ENCODE results near the gene C14orf119. TPM values are rescaled to one million over a fixed set of nuclear protein-coding genes. Genes with fewer than 3 reads are reported as not detected.
A peak's percentile ranks its signal among the peaks of the same experiment; 100 is the strongest.

Gene C14orf119
- polyA plus RNA-seq, 1 donor, result 42.4 TPM

DNA sequence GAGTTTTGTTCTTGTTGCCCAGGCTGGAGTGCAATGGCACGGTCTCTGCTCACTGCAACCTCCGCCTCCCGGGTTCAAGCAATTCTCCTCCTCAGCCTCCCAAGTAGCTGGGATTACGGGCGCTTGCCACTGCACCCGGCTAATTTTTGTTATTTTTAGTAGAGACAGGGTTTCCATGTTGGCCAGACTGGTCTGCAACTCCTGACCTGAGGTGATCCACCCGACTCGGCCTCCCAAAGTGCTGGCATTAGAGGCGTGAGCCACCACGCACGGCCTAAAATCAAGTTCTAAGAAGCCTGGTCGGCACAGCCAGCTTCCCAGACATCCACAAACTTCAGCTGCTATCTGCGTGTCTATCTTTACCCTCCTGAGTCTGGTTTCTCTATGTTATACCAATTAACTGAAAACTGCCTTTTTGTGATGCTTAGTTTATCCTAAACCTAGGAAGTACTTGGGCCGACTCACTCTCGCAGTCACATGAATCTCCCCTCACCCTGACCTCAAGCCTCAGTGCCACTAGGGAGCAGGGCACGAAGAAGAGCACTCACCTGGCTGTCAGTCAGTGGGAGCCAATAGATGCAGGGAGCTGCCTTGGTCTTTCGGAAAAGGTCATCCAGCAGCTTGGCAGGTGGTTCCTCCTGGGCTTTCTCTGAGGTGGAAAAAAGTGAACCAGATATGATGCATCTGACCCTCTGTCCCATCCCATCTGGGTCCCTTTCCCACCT is 34.6 kb upstream of the C14orf119 start:
- no peak for DNase-seq

DNA sequence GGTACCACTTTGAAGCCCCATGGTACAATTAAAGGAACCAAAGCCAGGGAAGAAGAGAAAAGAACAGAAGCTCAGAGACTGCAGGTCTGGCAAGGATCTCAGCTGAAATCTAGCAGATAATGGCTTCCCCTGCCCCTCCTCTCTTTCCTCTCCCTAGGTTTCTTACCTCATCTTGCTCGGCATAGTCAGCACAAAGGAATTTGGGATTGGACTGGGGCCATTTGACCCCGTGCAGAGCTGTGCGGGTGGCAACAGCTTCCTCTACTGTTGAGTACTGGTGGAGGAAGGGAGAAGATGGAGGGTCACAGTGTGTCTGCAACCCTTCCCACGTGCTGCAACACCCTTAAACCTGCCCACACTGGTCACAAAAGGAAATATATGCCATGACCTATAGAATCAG is 33.3 kb upstream of the C14orf119 start:
- no peak for DNase-seq

DNA sequence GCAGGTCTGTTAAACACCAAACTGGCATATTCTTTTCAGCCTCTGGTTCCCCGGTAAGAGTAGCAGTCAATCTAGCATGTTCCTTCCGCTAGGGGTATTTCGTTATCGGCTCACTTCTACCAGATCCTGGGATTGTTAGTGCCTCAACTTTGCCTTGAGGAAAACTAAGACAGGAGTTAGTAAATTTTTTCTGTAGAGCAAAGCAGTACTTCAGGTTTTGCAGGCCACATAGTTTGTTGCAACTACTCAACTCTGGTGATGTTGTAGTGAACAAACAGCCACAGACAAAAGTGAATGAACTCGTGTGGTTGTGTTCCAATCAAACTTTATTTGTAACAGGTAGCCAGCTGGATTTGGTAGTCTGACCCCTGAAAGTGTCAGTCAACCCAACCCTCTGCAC is 31.7 kb upstream of the C14orf119 start:
- no peak for DNase-seq

DNA sequence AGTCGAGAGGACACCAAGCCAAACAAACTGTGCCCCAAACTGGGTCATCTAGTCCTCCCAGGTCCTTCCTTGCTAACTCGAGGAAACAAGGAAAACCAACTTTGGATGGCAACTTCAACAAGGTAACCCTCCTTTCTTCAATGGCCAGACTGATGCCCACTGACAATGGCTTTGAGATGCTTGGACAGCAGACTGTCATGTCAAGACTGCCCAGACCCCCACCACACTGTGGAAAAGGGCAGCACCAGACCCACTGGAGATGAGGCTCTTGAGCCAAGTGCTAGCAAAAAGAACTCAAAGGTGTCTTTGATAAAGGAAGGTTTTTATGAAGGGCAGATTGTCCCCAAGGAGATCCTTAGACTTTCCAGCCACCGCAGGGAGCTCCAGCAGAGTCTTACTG is 28.9 kb upstream of the C14orf119 start:
- no peak for DNase-seq

DNA sequence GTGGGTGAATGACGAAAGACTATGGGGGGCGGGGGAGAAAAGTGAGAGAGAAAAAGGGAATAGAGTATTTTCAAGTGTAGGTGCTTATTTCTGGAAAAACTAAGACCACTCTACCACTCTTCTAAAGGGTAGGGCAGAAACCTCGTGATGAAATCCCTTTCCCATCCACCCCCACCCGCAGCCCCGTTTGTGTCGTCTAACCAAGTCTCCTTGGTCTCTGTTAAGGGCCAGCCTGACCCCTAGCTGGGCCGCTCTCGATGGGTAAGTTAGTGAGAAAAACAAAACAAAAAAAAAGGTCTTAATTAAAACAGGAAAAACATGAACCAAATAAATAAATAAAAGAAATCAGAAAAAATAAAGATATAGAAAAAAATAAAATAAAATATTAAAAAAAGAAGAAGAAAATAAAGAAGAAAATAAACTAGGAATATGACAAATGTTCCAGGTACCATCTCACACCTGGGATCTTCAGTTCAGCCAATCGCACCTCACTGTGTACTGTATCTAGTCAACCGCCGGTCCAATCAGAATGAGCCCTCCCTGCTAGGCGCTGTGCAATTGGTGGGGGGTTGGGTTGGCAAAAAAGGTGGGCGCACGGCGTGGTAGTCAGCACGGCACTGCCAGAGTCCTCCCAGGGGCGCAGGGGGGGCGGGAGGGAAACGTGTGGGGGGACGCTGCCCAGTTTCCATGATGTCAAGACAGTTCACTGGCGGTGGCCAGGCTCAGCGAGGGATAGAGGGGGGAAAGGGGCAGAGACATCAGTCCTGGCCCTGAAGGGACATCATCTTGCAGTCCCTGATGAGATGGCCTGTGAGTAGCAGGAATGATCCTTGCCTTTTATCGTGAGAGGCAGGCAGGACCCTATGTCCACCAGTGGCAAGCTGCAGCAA is 28.2 kb upstream of the C14orf119 start:
- DNase-seq, result no peak

DNA sequence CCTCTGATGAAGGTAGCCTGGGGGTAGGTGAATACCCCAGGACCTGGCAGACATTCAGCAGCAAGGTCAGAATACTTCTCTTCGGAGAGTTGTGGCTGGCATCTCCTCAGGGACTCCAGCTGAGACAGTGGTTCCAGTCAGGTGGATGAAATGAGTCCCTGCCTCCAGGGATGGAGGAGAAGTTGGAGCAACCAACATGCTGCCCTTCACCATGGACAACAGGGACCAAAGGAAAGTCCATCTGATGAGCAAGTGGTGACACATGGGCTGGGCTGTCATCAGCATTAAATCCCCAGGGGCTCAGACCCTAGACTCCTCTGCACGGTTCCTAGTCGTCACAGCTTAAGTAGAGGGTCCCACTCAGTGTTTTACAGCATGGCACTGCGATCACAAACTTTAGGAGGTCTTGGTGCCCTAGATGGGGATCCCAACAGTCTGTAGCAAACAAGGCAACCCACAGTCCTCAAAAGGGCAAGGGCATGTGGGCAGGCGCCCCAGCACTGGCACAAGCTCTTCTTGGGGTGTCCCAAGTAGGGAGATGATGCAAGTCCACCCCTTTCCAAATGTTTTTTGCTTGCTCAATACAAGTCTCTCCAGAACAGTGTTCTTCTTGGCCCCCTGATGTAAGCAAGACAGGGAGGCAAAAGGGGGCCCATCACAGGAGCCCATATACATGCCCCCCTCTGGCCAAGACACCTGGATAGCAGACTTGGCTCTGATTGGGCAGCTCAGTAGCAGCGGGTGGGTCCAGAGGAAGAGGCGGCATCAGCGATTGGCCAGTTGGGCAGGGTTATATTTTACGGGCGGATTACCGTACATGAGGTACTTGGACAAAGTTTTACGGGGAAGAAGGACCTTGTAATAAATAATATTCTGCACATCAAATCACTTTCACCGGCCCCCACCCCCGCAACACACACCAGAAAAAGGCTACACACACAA is 27.2 kb upstream of the C14orf119 start:
- no peak for DNase-seq

DNA sequence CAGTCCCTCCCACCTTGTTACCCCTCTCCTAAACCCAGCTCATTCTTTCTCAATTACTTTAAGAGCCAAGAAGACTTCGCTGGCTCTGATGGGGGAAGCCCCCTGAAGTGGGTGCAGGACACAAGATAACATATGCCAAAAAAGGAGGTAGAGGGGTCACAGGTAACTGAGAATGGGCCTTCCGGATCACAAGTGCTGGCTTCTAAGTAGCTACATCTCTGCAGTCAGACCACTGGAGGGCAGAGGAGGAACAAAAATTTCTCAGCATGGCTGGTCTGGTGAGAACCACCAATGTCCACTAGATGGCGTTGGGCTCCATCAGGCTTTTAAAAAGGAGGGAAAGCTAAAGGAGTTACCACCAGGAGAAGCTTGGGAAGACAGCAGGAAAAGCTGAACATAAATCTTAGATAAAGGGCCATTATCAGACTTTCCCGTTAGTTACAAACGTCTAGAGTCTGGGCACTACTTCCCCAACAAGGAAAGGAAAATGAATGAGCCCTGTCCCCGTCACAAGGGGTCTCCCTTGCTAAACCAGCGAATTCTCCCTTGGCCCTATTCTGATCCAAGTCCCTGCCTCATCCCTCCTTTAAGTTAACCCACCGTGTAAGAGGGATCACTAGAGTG is 26.4 kb upstream of the C14orf119 start:
- DNase-seq, result peak; percentile 85

DNA sequence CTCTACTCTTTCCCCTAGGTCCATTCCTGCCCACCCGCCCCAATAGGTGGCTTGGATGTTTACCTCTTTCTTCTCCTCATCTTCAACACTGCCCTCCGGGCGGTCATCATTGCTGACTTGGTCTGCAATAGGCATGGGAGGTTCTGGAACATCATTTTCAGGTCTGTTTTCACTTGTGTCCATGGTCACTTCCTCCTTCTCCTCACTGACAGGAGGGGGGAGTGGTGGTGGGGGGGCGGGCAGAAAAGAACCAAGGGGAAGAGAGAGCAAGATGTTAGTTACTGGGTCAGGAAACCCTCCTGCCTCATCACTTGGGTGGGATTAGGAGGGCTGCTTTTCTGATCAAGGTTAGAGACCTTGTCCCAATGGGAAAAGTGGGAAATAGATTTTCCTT is 25.9 kb upstream of the C14orf119 start:
- DNase-seq, result no peak

DNA sequence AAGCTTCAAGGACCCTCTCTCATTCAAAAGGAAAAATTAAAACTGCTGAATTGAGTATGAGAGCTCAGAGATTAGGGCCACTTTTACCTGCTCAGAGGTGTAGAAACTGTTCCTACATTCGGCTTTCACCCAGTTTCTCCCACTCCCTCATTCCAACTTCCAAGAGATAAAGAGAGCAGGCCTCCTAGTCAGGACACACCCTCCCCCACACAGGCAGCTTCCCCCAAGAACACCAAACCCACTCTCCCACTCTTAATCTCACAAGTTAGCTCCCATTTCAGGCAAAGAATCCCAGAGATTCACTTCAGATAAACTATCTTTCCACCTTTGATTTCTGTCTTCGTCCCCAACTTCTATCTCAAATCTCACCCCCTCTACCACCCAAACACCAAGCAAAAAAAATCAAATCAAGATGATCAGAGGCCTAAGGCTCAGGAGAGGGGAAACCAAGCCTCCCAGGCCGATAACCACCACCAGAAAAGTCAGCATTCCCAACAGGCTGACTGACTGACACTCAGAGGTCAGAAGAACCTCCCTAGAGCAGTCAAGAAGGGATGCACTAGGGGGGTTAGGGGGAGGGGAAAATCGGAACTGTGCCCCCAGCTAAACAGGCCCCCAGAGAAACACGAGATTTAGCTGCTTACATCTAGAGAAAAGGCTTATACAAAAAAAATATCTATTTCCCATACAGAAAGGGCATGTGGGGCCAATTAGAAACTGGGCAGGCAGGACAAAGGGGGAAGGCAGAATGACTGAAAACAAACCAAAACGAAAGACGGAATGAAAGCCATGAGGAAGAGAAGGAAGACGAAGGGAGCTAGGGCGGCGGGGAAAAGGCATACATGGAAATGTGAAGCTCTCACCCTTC is 24.8 kb upstream of the C14orf119 start:
- DNase-seq, result no peak

DNA sequence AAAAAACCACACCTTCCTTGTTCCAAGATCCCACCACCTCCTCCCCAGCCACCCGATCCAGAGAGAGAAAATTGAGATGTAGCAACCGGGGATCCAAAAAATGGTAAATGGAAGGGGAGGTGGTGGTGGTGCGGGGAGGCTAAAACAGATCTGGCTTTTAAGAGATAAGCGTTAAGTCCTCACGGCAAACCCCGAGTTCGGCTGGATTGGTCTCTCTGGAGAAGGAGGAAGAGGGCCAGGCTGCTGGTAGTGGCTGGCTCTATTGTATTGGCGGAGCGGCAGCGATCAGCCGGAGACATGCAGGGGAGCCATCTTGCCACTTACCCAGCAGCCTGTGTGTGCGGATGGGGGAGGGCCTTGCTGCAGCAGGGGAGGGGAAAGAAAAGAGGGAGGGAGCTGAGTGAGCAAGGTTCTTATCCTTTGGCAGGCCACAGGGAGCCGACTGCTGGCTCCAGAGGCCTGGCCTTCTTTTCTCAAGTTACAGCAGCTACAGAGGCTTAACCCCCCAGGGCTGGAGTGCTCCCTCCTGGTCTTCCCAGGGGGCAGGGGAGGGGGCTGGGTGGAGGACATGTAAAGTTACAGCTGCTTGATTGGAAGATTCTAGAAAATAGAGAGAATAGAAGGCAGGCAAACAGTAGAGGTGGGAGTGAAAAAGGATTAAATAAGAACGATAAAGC is 23.9 kb upstream of the C14orf119 start:
- DNase-seq, result peak; percentile 87

DNA sequence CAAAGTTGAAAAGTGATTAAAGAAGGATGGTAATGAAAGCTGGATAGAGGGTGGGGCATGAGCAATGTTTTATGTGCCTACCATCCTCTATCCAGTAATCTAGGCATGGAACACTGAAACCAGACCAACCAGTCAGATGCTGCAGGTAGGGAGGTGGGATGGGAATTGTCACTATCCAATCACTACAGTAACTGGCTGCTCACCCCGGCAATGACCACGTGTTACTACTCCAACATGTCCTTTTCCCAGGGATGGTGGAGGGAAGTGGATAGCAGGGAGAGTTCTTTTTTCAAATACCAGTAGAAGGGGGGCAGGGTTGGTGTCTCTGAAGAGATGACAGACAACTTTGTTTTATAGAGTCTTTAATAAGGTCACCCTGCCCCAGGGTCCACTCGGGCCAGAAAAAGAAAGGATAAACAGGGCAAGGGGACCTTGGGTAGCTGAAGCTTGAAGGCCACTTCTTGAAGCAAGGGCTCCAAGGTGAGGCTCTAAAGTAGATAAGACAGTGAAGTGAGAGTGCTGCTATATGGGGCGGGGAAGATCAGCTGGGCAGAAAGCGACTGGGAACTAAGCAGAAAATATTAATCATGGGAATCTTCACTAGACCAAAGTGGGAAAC is 23.3 kb upstream of the C14orf119 start:
- no peak for DNase-seq

DNA sequence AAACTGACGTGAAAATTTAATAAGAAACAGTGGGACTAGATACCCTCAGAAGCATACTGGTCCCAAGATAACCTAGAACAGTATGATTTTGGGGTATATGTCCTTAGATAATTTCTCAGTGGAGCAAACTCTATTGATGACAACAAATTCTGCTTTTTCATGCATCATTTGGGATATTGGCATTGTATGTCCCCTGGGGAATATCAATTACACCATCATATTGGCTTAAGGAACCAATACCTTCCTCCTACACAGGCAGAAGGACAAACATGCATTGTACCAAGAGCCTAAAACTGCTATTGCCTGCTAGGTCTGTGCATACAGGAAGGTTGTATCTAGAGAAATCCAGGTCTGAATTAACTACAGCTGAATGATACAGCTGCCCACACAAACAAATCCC is 20.4 kb upstream of the C14orf119 start:
- DNase-seq, result no peak

DNA sequence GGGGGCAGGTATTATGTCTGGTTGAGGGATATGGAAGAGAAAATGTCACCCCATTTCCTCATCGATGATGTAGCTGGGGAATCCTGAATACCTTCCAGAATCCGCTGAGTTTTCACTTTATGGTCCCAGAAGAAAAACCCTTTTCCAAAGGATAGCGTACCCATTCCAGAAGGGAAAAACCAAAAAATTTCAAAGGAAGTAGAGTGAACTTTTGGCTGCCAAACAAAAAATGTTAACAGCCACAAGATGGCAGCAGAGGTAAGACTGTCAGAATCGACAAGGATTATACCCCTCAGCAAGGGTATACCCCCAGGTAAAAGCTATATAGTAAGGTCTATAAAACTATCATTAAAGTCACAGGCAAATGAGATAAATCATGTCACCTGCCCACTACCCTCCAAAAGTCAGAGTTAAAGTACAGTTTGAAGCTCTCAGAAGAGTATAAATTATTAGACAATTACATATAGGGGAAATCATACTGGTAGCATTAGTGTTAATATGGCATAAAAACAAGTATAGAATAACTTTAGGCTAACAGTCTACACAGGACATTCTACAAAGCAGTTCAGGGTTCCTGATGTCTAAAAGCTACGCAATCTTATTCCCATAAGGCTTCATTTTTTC is 18.4 kb upstream of the C14orf119 start:
- no peak for DNase-seq

DNA sequence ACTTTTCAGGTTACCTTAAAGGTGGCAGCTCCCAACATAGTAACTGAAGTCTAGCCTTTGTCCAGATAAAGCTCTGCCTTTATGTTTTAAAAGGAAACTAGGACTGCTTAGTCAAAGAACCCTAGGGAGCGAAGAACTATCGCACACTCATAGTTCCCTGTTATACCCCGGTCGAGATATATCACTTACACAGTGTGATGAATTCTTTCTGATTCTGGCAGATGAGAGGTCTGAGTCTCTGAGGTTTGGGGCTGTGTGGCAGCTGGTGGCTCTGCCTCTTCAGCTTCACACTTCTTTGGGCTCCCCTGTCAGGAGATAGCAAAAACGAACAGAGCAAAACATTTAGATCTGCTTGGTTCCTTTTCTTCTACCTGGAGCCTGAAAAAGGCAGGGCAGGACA is 17.3 kb upstream of the C14orf119 start:
- no peak for DNase-seq

DNA sequence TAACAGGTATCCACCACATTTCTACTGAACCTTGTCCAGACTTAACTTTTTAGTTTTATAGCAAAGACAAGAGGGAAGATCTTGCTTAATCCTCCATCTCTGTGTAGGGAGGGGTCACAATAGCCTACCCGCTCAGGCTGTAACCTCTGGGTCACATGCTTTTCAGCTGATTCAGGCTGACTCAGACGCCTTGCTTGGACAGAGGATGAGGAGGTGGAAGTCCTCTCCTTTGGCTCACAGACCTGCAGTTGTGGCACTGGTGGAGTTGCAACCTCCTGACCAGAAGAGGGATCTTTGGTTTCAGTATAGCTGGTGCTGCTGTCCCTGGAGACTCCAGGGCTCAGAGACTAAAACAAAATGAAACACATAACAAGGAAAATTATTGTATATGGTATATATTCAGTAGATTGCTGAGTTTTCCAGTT is 16.6 kb upstream of the C14orf119 start:
- DNase-seq, result no peak

DNA sequence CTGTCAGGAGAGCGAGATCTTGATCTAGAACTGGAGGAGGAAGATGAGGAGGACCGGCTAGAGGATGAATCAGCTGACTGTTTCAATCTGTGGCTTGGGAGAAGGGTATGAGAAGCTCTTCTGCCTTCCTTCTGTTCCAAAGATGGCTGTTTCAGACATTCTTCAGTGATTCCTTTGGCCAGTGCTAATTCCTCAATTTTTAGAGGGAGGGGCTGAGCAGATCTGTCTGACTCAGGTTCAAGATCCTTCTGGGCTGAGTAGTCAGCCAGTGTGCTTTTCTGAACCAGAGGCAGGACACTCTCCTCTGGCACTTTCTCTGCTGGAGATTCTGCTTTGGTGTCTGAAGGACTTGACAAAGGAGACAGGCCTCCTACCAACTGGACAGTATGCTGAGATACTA is 15.6 kb upstream of the C14orf119 start:
- no peak for DNase-seq

DNA sequence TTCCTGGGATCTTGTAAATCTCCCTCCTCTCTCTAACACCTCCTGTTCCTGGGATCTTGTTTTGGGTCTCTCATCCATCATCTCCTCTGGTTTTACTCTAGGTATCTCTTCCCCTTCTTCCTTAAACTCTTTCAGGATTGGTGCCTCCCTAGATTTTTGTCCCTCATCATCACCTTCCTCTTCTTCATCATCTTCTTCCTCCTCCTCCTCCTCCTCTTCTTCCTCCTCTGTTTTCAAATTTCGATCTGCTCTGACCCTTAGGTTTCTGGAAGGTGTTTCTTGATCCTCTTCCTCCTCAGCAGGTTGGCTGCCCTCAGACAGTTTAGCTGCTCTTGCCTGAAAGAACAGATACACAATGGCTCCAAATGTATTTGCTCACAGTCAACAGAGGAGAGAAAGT is 14.8 kb upstream of the C14orf119 start:
- no peak for DNase-seq

DNA sequence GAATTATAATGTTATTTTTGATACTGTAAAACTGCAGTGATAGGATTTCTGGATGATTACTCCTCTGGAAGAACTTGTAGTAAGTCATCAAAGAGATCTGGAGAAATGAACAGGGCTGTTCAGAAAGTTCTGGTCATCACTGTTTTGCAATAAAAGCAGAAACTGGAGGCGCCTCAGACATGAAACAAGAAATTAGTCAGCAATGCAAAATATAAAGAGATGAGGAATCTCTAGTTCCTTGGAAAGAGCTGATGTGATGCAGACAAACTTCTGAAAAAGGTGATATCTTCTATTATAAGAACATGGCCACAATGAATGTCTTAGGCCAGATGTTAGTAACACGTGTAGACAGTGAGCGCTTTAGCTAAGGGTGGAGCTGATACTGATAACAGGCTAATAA is 9.8 kb upstream of the C14orf119 start:
- no peak for DNase-seq

DNA sequence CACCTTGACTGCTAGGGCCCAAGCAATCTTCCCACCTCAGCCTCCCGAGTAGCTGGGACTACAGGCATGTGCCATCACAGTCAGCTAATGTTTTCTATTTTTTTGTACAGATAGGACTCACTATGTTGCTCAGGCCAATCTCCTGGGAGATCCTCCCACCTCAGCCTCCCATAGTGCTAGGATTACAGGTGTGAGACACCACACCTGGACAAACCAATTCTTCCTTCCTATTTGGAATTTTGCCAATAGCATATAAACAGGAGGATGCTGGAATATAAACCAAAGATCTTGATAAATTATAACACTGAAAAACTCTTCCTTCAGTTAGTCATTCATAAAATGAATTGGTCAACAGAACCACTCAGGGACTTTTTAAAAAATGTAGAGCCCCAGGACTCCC is 8.7 kb upstream of the C14orf119 start:
- no peak for DNase-seq
